Epithelial cell of prostate (primary cell): ENCODE data around the gene PHF21B.

Experiments
- DNase-seq: peaks from one replicate; pipeline ENCODE4 v3.0.0-alpha.2; 2011; ENCODE audit warnings: low read depth, low spot score
- H3K27ac ChIP-seq: fragments of 450-650 bp; 2 replicates; pipeline ENCODE4 v1.5.1; 2017; ENCODE audit warnings: mild to moderate bottlenecking

PHF21B gene

GRCh38 chr22:44941207-44941606 is 68.6 kb downstream of the PHF21B start:
- H3K27ac ChIP-seq = no peak overlapping the region
- no peak for DNase-seq

GRCh38 chr22:44940130-44940529 is 69.7 kb downstream of the PHF21B start:
- DNase-seq = no peak
- H3K27ac ChIP-seq = no peak overlapping the region

GRCh38 chr22:44939451-44939850 is 70.4 kb downstream of the PHF21B start:
- H3K27ac ChIP-seq = no peak overlapping the region
- DNase-seq = no peak

GRCh38 chr22:44938886-44939285 is 70.9 kb downstream of the PHF21B start:
- no peak overlapping the region for H3K27ac ChIP-seq
- DNase-seq = no peak

- no peak for DNase-seq
- no peak overlapping the region for H3K27ac ChIP-seq
These were observed 72.6 kb downstream of the PHF21B start for GRCh38 chr22:44937216-44937615.

GRCh38 chr22:44936201-44936600 is 73.6 kb downstream of the PHF21B start:
- no peak overlapping the region for H3K27ac ChIP-seq
- DNase-seq = no peak

GRCh38 chr22:44935724-44936123 is 74.1 kb downstream of the PHF21B start:
- no peak for DNase-seq
- H3K27ac ChIP-seq = no peak overlapping the region

GRCh38 chr22:44934454-44934735 is 75.4 kb downstream of the PHF21B start:
- no peak overlapping the region for H3K27ac ChIP-seq
- no peak for DNase-seq

- no peak for DNase-seq
- no peak overlapping the region for H3K27ac ChIP-seq
These were observed 75.9 kb downstream of the PHF21B start for GRCh38 chr22:44933666-44934453.

- no peak for DNase-seq
- no peak overlapping the region for H3K27ac ChIP-seq
These were observed 77.3 kb downstream of the PHF21B start for GRCh38 chr22:44932493-44932892.

- H3K27ac ChIP-seq = no peak overlapping the region
- DNase-seq = no peak
These were observed 78.0 kb downstream of the PHF21B start for GRCh38 chr22:44931766-44932165.

- DNase-seq = no peak
- H3K27ac ChIP-seq = no peak overlapping the region
These were observed 78.7 kb downstream of the PHF21B start for GRCh38 chr22:44931077-44931540.

GRCh38 chr22:44930711-44931035 is 79.1 kb downstream of the PHF21B start:
- no peak overlapping the region for H3K27ac ChIP-seq
- DNase-seq = no peak

GRCh38 chr22:44930016-44930710 is 79.6 kb downstream of the PHF21B start:
- DNase-seq = no peak
- no peak overlapping the region for H3K27ac ChIP-seq

- no peak for DNase-seq
- no peak overlapping the region for H3K27ac ChIP-seq
These were observed 80.3 kb downstream of the PHF21B start for GRCh38 chr22:44929359-44930015.

- H3K27ac ChIP-seq = no peak overlapping the region
- DNase-seq = no peak
These were observed 81.0 kb downstream of the PHF21B start for GRCh38 chr22:44928711-44929358.

GRCh38 chr22:44928136-44928463 is 81.7 kb downstream of the PHF21B start:
- no peak for DNase-seq
- H3K27ac ChIP-seq = no peak overlapping the region

- no peak overlapping the region for H3K27ac ChIP-seq
- DNase-seq = no peak
These were observed 82.2 kb downstream of the PHF21B start for GRCh38 chr22:44927463-44928135.

- no peak overlapping the region for H3K27ac ChIP-seq
- no peak for DNase-seq
These were observed 83.1 kb downstream of the PHF21B start for GRCh38 chr22:44926491-44927415.

- H3K27ac ChIP-seq = no peak overlapping the region
- DNase-seq = no peak
These were observed 83.7 kb downstream of the PHF21B start for GRCh38 chr22:44926124-44926475.
